HG03025 (cell line): Measurements from ENCODE around the gene OR1E1.
"Not testable (repeated sequence)": the region's sequence is repeated elsewhere in the genome, so short reads cannot be mapped to it uniquely, and the experiment has no call there.

ENCODE experiments used
- ATAC-seq: cut with Tn5 transposase; IDR thresholded peaks from one replicate; pipeline ENCODE4 v1.9.1; 2021; ENCODE audit warnings: mild to moderate bottlenecking, moderate library complexity; ENCODE audit not compliant: unreplicated experiment, low FRiP score

Gene OR1E1, protein sequence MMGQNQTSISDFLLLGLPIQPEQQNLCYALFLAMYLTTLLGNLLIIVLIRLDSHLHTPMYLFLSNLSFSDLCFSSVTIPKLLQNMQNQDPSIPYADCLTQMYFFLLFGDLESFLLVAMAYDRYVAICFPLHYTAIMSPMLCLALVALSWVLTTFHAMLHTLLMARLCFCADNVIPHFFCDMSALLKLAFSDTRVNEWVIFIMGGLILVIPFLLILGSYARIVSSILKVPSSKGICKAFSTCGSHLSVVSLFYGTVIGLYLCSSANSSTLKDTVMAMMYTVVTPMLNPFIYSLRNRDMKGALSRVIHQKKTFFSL

DNA sequence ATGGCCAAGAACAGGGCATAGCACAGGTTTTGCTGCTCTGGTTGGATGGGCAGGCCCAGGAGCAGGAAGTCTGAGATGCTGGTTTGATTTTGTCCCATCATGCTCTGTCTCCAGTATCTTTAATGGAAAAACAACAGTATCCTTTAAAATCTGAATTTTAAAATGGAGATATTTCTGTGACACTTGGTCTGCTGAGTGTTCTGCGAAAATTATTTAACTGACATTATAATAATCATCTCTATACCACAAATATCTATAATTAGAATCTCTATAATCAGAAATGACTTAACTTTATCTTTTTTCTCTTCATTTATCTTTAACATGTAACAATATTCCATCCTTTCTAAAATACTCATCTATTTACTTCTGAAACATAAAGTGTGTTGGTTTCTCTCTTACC lies at the start of gene OR1E1:
Gene OR1E1 (minus strand): TSS at position 101 of the 400 bp plus-strand sequence. CDS start 0 bp downstream, at position 101.
- no peak for ATAC-seq

DNA sequence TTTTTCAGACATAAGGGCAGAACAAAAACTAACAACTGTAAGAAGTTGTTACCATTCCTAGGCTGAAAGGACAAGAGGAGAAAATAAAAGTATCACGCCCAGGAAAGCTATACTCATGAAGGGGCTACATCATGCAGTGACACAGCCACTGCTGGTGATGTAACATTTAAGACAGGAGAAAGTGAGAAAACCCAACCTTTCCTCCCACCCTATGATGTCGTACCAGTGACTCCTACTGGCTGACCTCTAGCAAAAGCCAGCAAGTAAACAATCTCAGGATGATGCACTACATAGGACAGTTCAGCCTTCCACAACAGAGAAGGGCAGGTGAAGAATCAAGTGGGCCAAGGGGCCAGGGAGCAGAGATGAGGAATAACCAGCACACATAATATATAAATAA lies 49.4 kb upstream of the OR1E1 start:
- no peak for ATAC-seq

DNA sequence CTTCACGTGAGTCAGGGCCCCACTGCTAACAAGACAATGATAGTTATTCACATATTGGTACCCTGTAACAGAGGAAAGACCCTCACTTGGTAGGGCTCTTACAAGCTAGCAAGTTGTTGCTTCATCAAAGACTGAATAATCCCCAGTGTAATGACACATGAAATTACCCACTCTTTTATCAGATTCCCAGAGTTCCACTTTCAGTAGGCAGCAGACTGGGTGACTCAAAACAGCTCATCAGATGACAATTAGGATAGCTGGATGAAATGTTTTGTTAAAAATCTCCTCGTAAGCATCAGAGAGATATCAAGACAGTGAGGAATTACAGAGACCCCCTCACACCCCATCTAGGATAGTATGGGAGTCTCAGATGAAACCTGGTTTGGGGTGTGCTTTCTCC lies 42.2 kb upstream of the OR1E1 start:
- no peak for ATAC-seq

DNA sequence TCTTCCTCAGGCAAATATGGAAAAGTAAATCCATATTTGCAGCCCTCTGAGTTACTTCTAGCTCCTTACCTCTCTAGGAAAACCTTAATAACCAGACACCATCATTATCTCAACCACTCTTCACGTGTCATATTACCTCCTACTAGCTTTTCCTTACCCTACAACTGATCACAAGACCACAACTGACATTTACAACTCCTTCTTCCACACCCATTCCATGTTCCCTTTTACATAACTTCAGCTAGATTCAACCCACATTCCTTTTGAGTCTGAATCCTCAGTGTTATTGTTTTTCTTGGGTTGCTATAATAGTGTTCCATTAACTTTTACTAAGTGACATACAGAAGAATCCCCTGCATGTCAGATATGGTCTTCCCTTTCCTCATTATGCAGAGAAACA lies 40.2 kb upstream of the OR1E1 start:
- no peak for ATAC-seq

DNA sequence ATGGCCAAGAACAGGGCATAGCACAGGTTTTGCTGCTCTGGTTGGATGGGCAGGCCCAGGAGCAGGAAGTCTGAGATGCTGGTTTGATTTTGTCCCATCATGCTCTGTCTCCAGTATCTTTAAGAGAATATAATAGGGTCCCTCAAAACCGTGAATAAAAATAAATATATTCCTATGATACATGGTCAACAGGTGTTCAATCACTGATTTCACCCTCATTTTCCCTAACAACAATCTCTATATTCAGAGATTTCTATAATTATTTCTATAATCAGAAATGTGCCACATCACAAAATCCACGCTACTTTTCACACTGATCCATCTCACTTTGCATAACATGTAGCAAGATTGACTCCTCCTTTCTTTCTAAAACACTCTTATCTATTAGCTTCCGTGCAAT lies 35.5 kb upstream of the OR1E1 start, which contains the start of gene OR1E2:
Gene OR1E2 (minus strand): TSS at position 101 of the 400 bp plus-strand sequence. CDS start 0 bp downstream, at position 101.
- no peak for ATAC-seq

DNA sequence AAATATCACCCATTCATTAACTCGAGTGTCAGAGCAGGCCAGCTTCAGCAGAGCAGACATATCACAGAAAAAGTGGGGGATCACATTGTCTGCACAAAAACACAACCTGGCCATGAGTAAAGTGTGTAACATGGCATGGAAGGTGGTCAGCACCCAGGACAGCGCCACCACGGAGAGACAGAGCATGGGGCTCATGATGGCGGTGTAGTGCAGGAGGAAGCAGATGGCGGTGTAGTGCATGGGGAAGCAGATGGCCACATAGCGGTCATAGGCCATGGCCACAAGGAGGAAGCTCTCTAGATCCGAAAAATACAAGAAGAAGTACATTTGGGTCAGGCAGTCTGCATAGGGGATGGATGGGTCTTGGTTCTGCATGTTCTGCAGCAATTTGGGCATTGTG lies 35.0 kb upstream of the OR1E1 start:
- ATAC-seq: not testable (repeated sequence)

DNA sequence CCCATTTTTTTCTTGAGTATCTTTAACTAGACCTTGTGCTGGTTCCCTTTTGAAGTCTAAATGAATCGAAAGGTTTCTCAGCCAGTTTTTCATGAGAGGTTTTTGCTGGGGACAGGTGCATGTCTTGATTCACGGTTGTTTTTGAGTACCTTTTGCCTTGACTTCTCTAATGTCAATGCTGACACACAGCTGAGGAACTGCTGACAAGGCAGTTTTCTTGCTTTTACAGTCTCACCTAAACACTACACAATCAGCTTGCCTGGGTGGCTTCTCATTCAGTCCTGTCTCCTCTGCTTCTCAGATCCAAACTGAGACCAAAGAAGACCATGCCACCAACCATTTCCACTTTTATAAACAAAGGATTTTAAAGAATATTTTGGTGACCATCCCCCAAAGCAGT lies 20.0 kb upstream of the OR1E1 start:
- ATAC-seq: no peak

DNA sequence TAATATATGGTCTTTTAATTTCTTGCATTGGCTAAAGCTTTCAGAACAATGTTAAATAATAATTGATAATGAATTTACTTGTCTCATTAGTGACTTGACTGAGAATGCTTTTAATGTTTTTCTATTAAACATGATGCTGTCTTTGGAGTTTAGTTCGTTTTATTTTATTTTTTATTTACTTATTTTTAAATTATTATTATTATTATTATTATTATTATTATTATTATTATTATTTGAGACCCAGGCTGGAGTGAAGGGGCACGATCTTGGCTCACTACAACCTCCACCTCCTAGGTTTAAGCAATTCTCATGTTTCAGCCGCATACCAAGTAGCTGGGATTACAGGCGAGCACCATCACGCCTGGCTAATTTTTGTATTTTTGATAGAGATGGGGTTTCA lies 17.4 kb upstream of the OR1E1 start:
- no peak for ATAC-seq

DNA sequence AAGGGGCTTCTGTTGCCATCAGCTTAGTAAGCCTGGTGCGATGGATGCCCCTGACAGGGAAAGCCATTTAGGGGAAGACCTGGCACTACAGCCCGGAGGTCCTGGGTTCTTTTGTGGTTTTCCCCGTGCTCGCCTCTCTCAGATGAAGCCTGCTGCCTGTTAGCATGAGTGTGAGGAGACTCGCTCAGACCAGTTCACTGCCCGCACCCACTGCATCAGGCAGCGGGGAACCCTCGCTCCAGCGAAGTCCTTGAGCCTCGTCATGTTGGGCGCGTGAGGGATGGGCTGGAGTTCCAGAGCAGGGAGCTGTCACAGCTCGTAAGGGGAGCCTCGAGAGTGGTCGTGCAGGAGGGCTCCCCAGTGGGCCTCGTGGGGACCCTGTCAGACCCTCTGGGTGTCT lies 14.0 kb upstream of the OR1E1 start:
- ATAC-seq: not testable (repeated sequence)

DNA sequence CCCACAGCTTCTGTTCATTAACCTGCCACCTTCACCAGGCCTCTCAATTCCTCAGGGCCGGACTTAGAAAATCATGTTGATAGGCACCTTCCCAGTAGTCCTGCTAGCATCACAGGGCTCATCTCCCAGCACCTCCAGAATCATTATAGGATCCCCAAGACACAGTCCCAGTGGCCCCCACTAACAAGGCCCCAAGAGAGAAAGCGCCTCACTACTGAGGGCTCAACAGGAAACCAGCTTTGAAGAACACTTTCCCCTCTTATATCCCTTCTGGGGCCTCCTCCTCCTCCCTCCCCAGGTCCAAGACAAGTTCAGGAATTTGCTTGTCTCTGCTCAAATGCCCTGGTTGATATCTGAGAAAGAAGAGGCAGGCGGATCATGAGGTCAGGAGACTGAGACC lies 12.9 kb upstream of the OR1E1 start, which contains the start of gene OR3A3:
Gene OR3A3 (plus strand): TSS at position 301 of the 400 bp plus-strand sequence.
- no peak for ATAC-seq

DNA sequence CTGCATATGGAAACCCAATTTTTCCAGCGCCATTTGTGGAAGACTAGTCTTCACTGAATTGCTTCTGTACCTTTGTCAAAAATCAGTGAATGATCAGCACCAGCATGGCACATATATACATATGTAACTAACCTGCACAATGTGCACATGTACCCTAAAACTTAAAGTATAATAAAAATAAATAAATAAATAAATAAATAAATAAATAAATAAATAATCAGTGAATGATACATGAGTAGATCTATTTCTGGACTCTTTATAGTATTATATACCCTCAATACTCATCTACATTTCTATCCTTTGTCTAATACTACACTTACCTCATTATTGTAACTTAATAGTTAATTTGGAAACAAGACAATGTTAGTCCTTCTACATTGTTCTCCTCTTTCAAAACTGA lies 5.6 kb upstream of the OR1E1 start:
- ATAC-seq: not testable (repeated sequence)

DNA sequence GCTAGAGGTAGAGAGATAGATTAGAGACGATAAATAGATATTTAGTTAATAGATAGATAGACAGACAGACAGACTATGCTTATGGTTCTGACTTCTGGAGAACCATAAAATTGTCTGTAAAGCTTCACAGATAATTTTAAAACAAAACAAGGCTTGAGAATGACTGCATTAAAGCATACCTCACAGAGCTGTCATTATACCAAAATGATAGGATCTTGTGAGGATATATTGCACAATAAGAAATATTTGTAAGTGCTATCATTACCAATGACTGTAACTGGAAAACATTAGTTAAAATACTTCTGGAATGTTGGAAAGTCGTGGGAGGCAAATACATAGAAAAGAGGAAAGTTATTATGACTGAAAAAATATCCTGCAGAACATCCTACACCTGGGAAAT lies 3.6 kb upstream of the OR1E1 start:
- ATAC-seq: no peak

DNA sequence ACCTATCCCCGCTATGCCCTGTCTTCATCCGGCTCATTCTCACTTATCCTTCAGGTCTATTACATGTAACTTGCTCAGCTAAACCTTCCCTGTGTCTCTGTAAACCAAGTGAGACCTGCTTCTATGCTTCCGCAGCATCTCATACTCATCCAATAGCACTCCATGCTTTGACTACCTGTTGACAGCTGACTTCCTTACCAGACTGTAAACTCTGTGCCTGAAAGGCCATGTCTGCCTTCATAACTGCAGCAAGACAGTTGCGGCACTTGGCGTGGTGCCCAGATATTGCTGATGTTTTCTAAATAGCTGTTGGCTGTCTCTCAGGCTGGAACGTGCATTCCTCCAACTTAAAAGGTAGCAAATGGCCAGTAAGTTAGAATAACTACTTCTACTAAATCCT lies 1.8 kb upstream of the OR1E1 start:
- no peak for ATAC-seq

DNA sequence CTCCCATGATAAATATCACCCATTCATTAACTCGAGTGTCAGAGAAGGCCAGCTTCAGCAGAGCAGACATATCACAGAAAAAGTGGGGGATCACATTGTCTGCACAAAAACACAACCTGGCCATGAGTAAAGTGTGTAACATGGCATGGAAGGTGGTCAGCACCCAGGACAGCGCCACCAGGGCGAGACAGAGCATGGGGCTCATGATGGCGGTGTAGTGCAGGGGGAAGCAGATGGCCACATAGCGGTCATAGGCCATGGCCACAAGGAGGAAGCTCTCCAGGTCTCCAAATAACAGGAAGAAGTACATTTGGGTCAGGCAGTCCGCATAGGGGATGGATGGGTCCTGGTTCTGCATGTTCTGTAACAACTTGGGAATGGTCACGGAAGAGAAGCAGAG lies 409 bp downstream of the OR1E1 start:
- not testable (repeated sequence) for ATAC-seq

DNA sequence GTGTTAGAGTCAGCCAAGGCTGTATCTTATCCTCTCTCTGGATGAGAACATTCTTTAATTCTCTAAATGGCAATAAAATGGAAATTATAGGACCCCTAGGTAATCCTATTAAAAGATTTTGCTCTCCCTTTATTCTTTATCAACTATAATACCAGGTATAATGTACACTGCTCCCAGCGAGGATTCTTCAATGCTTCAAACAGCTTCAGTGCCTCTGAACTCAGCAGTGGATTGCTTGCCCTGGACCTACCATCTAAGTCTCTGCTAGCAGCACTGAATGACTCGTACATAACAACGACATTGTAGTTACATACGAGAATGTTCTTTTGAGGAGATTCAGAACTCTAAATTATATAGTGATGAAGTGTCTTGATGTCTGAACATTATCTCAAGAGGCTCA lies 8.4 kb downstream of the OR1E1 start:
- ATAC-seq: no peak

DNA sequence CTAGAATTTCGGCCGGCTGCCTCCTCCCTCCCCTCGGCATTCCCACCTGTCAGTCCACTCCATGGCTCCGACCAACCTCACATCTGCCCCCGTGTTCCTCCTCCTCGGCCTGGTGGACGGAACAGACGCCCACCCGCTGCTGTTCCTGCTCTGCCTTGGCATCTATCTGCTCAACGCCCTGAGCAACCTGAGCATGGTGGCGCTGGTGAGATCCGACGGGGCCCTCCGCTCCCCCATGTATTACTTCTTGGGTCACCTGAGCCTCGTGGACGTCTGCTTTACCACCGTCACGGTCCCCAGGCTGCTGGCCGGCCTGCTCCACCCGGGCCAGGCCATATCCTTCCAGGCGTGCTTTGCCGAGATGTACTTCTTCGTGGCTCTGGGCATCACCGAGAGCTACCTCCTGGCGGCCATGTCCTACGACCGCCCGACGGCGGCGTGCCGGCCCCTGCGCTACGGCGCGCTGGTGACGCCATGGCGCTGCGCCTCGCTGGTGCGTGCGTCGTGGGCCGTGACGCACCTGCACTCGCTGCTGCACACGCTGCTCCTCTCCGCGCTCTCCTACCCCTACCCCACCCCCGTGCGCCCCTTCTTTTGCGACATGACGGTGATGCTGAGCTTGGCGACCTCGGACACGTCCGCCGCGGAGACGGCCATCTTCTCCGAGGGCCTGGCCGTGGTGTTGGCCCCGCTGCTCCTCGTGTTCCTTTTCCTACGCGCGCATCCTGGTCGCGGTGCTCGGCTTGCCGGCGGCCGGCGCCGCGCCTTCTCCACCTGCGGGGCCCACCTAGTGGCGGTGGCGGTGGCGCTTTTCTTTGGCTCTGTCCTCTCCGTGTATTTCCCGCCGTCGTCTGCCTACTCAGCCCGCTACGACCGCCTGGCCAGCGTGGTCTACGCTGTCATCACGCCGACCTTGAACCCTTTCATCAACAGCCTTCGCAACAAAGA lies 12.1 kb downstream of the OR1E1 start, which contains the start of gene OR3A2:
Gene OR3A2 (minus strand): TSS at position 440 of the 948 bp plus-strand sequence.
- ATAC-seq: no peak

DNA sequence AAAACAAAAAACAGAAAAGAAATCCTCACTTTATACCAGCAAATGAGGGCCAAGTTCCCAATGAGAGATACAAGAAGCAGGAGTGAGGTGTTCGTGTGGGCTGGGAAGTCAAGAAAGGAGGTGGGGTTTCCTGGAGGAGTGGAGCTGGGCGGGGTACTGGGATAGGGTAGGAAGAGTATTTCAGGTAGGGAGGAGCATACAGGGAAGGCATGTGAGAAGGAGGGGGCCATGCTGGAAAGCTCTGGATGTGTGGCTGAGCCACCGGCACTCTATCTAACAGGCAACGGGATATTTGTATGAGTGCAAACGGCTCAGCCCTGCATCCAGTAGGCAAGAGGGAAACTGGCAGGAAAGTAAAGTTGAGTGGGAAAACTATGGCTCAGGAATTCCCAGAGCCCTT lies 16.3 kb downstream of the OR1E1 start:
- no peak for ATAC-seq

DNA sequence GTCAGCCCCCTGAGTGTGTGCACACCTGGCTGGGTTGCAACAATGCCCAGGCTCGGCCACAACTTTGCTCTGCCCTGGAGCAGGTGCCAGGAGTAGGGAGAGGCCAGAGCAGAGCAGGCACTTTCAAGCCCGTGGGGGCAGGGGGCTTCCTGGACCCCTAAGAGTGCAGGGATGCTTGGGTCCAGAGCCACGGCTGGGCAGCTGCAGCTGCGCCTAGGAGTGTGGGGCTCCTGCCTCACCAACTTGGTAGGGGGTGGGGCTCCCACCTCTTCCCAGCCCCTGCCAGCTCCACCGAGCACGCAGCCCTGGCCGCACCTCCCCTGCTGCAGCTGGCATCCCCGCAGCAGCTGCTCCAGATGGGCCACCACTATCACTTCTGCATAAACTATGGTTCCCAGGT lies 19.9 kb downstream of the OR1E1 start:
- ATAC-seq: no peak

DNA sequence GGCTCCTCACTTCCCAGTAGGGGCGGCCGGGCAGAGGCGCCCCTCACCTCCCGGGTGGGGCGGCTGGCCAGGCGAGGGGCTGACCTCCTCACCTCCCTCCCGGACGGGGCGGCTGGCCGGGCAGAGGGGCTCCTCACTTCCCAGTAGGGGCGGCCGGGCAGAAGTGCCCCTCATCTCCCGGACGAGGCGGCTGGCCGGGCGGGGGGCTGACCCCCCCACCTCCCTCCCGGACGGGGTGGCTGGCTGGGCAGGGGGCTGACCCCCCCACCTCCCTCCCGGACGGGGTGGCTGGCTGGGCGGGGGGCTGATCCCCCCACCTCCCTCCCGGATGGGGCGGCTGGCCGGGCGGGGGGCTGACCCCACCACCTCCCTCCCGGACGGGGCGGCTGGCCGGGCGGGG lies 27.0 kb downstream of the OR1E1 start:
- ATAC-seq: not testable (repeated sequence)
